ENCODE measurements around the gene TSTD1. TPM values are rescaled to one million over a fixed set of nuclear protein-coding genes. Genes with fewer than 3 reads are reported as not detected.

Gene TSTD1
- 29.3 TPM for total RNA-seq

GRCh38 chr1:161038523-161039153 lies at the start of gene TSTD1:
TSTD1 (minus strand) TSS chr1:161038964; CDS start chr1:161038889, 75 bp downstream.
- no peak for DNase-seq

GRCh38 chr1:161086457-161086856 lies 47.7 kb upstream of the TSTD1 start:
- DNase-seq = no peak

GRCh38 chr1:161085165-161085564 lies 46.4 kb upstream of the TSTD1 start:
- DNase-seq = no peak

GRCh38 chr1:161084597-161084988 lies 45.8 kb upstream of the TSTD1 start:
- no peak for DNase-seq

GRCh38 chr1:161083748-161084596 lies 45.2 kb upstream of the TSTD1 start:
- DNase-seq = no peak

GRCh38 chr1:161082996-161083747 lies 44.4 kb upstream of the TSTD1 start:
- no peak for DNase-seq

GRCh38 chr1:161082483-161082882 lies 43.7 kb upstream of the TSTD1 start:
- DNase-seq = no peak

- DNase-seq = no peak
These were observed 42.8 kb upstream of the TSTD1 start for GRCh38 chr1:161081519-161081918.

GRCh38 chr1:161080441-161081405 lies 42.0 kb upstream of the TSTD1 start:
- no peak for DNase-seq

- DNase-seq = no peak
These were observed 40.8 kb upstream of the TSTD1 start for GRCh38 chr1:161079436-161080110.

GRCh38 chr1:161077426-161077825 lies 38.7 kb upstream of the TSTD1 start:
- no peak for DNase-seq

- no peak for DNase-seq
These were observed 37.6 kb upstream of the TSTD1 start for GRCh38 chr1:161076410-161076809.

GRCh38 chr1:161074676-161075368 lies 36.1 kb upstream of the TSTD1 start:
- DNase-seq = no peak

GRCh38 chr1:161073474-161074121 lies 34.8 kb upstream of the TSTD1 start:
- no peak for DNase-seq

- DNase-seq = no peak
These were observed 34.1 kb upstream of the TSTD1 start for GRCh38 chr1:161072751-161073449.

- no peak for DNase-seq
These were observed 33.2 kb upstream of the TSTD1 start for GRCh38 chr1:161071886-161072371.

- DNase-seq = no peak
These were observed 32.0 kb upstream of the TSTD1 start for GRCh38 chr1:161070761-161071160.

GRCh38 chr1:161069731-161070270 lies 31.0 kb upstream of the TSTD1 start, which contains the start of gene ARHGAP30:
ARHGAP30 (minus strand) TSS chr1:161069891; CDS start chr1:161069624, 267 bp downstream.
- DNase-seq = no peak

- DNase-seq = no peak
These were observed 30.5 kb upstream of the TSTD1 start for GRCh38 chr1:161069241-161069640.

All from skin of body (tissue), 2 donors.